Chondrocyte (in vitro differentiated cells): Measurements from ENCODE around the gene EPHB1. TPM values are rescaled to one million over a fixed set of nuclear protein-coding genes. Genes with fewer than 3 reads are reported as not detected.

Experiments used
- DNase-seq: peaks from one replicate; pipeline ENCODE4 v3.0.0; 2021; ENCODE audit warnings: mixed read lengths, low spot score
- H3K27ac Mint-ChIP-seq: one replicate; pipeline ENCODE4 v1.8.0; 2021; ENCODE audit warnings: mild to moderate bottlenecking, moderate library complexity, mixed read lengths; ENCODE audit not compliant: unreplicated experiment
- H3K27me3 Mint-ChIP-seq: 2 replicates; pipeline ENCODE4 v1.8.0; 2021; ENCODE audit warnings: low read depth, mixed read lengths
- H3K36me3 Mint-ChIP-seq: 2 replicates; pipeline ENCODE4 v1.8.0; 2021; ENCODE audit warnings: low read depth, mixed read lengths
- H3K4me1 Mint-ChIP-seq: 2 replicates; pipeline ENCODE4 v1.8.0; 2021; ENCODE audit warnings: low read depth, mild to moderate bottlenecking, mixed read lengths
- H3K4me3 Mint-ChIP-seq: one replicate; pipeline ENCODE4 v1.8.0; 2021; ENCODE audit warnings: mild to moderate bottlenecking, moderate library complexity, mixed read lengths; ENCODE audit not compliant: unreplicated experiment
- H3K9me3 Mint-ChIP-seq: 2 replicates; pipeline ENCODE4 v1.8.0; 2021; ENCODE audit warnings: low read depth, mixed read lengths
- total RNA-seq: library from RNA; stranded (reverse); gene quantifications from 3 replicates; pipeline ENCODE4 v1.2.1, GENCODE V29; 2021
- TF ChIP-seq, protein P1 (sequence below): fragments of 200-600 bp; sonication (generic); IDR thresholded peaks from 2 replicates; pipeline ENCODE4 v1.5.0; 2021; ENCODE audit warnings: antibody characterized with exemption, mild to moderate bottlenecking, moderate library complexity

The EPHB1 gene
- total RNA-seq, 1 donor from 2014 or later, result 1.7 TPM

DNA sequence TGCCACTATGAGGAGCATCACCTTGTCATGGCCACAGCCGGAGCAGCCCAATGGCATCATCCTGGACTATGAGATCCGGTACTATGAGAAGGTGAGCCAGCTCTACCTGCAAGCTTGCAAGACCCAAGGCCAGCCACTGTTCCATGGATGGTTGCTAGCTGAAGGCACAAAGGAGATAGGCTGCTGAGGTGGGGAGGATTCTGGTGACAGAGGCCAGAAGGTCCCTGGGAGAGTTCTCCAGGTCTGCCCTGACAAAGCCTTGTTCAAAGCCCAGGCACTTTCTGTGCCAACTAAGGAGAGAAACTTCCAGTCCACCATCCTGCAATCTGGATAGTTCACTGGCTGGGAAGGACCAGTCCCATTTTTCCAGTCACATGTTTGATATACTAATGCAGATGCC is 359.1 kb downstream of the EPHB1 start:
- no peak overlapping the region for H3K27ac Mint-ChIP-seq
- no peak for DNase-seq
- H3K4me1 Mint-ChIP-seq, result no peaks in the 10 kb centered on the region
- H3K4me3 Mint-ChIP-seq, result no peak overlapping the region
- H3K36me3 Mint-ChIP-seq, result no peaks in the 10 kb centered on the region
- no peaks in the 10 kb centered on the region for H3K27me3 Mint-ChIP-seq
- no peaks in the 10 kb centered on the region for H3K9me3 Mint-ChIP-seq
- TF ChIP-seq, protein P1, sequence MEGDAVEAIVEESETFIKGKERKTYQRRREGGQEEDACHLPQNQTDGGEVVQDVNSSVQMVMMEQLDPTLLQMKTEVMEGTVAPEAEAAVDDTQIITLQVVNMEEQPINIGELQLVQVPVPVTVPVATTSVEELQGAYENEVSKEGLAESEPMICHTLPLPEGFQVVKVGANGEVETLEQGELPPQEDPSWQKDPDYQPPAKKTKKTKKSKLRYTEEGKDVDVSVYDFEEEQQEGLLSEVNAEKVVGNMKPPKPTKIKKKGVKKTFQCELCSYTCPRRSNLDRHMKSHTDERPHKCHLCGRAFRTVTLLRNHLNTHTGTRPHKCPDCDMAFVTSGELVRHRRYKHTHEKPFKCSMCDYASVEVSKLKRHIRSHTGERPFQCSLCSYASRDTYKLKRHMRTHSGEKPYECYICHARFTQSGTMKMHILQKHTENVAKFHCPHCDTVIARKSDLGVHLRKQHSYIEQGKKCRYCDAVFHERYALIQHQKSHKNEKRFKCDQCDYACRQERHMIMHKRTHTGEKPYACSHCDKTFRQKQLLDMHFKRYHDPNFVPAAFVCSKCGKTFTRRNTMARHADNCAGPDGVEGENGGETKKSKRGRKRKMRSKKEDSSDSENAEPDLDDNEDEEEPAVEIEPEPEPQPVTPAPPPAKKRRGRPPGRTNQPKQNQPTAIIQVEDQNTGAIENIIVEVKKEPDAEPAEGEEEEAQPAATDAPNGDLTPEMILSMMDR, result no peak

DNA sequence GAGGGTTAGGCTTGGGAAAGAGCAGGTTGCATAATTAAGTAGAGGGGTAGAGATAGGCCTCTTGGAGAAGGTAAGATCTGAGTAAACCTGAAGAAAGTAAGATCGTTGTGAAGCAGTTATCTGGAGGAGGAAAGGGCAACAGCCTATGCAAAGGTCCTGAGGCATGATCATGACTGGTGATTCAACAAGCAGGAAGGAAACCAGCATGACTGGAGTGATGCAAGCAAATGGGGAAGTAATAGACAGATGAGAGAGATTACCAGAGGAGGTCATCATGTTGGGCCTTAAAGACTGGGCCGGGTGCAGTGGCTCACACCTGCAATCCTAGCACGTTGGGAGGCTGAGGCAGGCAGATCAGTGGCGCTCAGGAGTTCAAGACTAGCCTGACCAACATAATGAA is 360.2 kb downstream of the EPHB1 start:
- TF ChIP-seq, protein P1, result no peak
- Mint-ChIP-seq H3K27ac (no peak overlapping the region), H3K4me3 (no peak overlapping the region), H3K9me3 (no peaks in the 10 kb centered on the region), H3K27me3 (no peaks in the 10 kb centered on the region), H3K4me1 (no peaks in the 10 kb centered on the region), H3K36me3 (no peaks in the 10 kb centered on the region)
- no peak for DNase-seq

DNA sequence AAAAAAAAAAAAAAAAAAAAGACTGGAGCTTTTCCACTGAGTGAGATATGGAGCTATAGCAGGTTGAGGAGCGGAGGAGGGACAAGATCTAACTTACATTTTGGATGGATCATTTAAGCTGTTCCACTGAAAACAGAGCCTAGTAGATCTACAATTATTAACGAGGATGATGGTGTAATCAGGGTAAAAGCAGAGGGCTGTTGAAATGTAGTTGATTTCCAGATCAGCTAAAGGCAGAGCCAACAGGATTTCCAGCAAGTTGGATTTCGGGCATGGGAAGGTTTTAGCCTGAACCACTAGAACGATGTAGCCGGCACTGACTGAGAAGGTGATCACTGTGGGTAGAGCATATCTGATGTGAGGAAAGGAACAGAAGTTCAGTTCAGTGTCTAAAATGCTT is 360.7 kb downstream of the EPHB1 start:
- H3K4me3 Mint-ChIP-seq, result no peak overlapping the region
- no peaks in the 10 kb centered on the region for H3K27me3 Mint-ChIP-seq
- no peak overlapping the region for H3K27ac Mint-ChIP-seq
- no peaks in the 10 kb centered on the region for H3K9me3 Mint-ChIP-seq
- no peaks in the 10 kb centered on the region for H3K36me3 Mint-ChIP-seq
- no peak for DNase-seq
- TF ChIP-seq, protein P1, result no peak
- no peaks in the 10 kb centered on the region for H3K4me1 Mint-ChIP-seq

DNA sequence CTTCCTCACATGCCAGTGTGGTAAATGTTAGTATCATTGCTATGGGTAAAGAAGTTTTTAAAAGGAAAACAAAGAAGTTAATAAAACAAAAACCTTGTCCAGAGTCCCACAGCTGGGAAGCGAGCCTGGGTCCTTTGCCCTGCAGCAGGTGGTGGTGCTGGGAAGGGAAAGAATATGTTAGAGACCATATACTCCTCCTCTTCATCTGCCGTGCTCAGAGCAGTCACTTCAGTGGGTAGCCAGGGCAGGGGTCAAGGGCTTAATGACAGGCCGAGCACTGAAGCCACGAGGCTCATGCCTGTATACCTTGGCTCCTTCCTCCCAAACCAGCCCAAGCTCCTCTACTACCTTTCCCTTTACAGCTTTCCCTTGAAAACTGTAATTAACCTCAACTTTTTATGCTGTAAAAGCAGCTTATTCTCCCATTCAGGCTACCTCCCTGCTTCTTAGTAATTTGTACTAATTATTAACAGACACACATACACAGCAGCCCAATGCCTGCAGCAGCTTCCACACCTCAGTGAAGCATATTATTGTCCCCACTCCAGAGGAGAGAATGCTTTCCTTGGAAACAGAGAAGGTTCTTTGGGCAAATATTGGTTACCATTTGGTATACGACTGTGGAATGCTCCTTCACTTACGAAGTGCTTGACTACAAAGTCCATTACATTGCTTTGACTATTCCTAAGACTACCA is 362.1 kb downstream of the EPHB1 start:
- Mint-ChIP-seq H3K27ac (no peak overlapping the region), H3K27me3 (no peaks in the 10 kb centered on the region), H3K4me1 (no peaks in the 10 kb centered on the region), H3K9me3 (no peaks in the 10 kb centered on the region), H3K4me3 (no peak overlapping the region), H3K36me3 (no peaks in the 10 kb centered on the region)
- TF ChIP-seq, protein P1, result no peak
- no peak for DNase-seq

DNA sequence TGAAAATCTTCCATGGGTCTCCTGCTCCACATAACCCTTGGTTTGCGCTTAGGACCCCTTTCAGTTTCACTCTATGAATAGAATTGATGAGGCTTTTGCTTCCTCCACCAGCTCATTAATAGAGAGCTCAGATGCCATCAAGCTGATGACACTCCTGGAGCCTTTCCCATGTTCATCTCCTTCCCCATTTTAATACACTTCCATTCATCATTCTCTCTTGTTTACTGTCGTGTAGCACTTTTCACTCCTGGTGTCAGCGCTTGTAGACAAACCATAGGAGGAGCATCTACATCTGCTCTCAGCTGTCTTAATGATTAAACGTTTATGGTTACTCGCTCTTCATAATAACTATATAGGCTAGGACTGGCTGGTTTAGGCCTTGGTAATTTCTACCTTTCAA is 363.5 kb downstream of the EPHB1 start:
- no peak overlapping the region for H3K4me3 Mint-ChIP-seq
- H3K27me3 Mint-ChIP-seq, result no peaks in the 10 kb centered on the region
- no peaks in the 10 kb centered on the region for H3K4me1 Mint-ChIP-seq
- H3K36me3 Mint-ChIP-seq, result no peaks in the 10 kb centered on the region
- no peak for DNase-seq
- H3K9me3 Mint-ChIP-seq, result no peaks in the 10 kb centered on the region
- H3K27ac Mint-ChIP-seq, result no peak overlapping the region
- TF ChIP-seq, protein P1, result no peak
